ENCODE results near the gene SLC6A17.

- TF ChIP-seq, protein P1, sequence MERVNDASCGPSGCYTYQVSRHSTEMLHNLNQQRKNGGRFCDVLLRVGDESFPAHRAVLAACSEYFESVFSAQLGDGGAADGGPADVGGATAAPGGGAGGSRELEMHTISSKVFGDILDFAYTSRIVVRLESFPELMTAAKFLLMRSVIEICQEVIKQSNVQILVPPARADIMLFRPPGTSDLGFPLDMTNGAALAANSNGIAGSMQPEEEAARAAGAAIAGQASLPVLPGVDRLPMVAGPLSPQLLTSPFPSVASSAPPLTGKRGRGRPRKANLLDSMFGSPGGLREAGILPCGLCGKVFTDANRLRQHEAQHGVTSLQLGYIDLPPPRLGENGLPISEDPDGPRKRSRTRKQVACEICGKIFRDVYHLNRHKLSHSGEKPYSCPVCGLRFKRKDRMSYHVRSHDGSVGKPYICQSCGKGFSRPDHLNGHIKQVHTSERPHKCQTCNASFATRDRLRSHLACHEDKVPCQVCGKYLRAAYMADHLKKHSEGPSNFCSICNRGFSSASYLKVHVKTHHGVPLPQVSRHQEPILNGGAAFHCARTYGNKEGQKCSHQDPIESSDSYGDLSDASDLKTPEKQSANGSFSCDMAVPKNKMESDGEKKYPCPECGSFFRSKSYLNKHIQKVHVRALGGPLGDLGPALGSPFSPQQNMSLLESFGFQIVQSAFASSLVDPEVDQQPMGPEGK (CRISPR knock-in tag; IDR thresholded peaks at IDR 0.05; ENCODE audit: borderline replicate concordance): no peak
- TF ChIP-seq ARNTL (CRISPR knock-in tag; IDR thresholded peaks at IDR 0.05; ENCODE audit: borderline replicate concordance, low read depth) (no peak), GLIS3 (CRISPR knock-in tag; IDR thresholded peaks at IDR 0.05) (no peak)
- TF ChIP-seq, protein P2, sequence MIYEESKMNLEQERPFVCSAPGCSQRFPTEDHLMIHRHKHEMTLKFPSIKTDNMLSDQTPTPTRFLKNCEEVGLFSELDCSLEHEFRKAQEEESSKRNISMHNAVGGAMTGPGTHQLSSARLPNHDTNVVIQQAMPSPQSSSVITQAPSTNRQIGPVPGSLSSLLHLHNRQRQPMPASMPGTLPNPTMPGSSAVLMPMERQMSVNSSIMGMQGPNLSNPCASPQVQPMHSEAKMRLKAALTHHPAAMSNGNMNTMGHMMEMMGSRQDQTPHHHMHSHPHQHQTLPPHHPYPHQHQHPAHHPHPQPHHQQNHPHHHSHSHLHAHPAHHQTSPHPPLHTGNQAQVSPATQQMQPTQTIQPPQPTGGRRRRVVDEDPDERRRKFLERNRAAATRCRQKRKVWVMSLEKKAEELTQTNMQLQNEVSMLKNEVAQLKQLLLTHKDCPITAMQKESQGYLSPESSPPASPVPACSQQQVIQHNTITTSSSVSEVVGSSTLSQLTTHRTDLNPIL (CRISPR knock-in tag; IDR thresholded peaks at IDR 0.05; ENCODE audit: low read depth): no peak
These were observed 95.8 kb downstream of the SLC6A17 start for GRCh38 chr1:110245876-110246620.
